Activated T-helper 1 cell treated with Interleukin-2 at 50 U/mL for 16 hours (primary cell): ENCODE measurements around the gene OR51E2.
"Not testable (repeated sequence)": the region's sequence is repeated elsewhere in the genome, so short reads cannot be mapped to it uniquely, and the experiment has no call there.

Experiments used
- DNase-seq: peaks from one replicate; pipeline ENCODE4 v3.0.0-alpha.2; 2020; ENCODE audit warnings: low read depth

OR51E2 gene, protein sequence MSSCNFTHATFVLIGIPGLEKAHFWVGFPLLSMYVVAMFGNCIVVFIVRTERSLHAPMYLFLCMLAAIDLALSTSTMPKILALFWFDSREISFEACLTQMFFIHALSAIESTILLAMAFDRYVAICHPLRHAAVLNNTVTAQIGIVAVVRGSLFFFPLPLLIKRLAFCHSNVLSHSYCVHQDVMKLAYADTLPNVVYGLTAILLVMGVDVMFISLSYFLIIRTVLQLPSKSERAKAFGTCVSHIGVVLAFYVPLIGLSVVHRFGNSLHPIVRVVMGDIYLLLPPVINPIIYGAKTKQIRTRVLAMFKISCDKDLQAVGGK

DNA sequence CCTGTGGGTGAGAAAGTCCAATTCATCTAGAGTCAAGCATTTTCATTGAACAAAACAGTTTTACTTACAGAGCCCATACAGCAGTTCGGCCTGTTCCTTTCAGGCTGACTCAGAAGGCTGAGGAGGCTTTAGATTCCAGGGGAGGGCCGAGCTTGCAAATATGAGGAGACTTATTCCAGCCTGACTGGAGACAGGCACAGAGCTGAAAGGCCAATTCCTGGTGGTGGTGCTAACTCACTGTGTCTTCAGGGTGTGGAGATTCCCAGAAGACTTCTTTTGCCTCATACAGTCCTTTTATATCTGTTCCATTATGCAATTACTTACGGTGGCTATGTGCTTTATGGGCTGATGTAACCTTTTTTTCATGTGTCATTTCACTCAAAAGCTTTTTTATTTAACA, at the start of gene OR51E2:
OR51E2 (minus strand) TSS at position 269 of the 400 bp plus-strand sequence. CDS start 15,142 bp downstream, outside the sequence.
- DNase-seq = no peak

DNA sequence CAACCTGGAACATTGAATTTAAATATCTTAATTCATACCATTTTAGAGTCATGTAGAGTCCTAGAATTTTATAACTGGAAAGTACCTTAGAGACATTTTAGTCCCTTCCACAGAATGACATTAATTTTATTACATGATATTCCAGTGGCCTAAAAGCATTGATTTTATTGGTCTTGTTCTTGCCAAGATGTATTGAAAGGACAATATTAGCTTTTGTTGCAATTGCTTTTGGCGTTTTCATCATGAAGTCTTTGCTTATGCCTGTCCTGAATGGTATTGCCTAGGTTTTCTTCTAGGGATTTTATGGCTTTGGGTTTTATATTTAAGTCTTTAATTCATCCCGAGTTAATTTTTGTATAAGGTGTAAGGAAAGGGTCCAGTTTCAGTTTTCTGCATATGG, 43.1 kb upstream of the OR51E2 start:
- no peak for DNase-seq

DNA sequence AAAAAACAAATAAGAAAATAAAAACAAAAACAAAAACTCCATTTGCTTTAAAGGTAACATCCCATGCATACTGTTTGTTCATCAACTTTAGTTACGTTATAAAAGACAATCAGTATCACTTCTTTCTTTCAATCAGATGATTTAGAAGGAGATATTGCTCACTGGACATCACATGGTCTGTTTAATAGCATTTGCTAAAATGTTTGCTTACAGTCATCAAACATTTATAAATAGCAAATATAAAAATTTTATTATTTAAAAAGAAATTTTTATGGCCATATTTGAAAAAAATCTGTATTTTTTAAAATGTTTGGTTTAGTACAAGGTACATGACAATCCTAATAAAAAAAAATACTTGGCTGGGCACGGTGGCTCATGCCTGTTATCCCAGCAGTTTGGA, 29.5 kb upstream of the OR51E2 start:
- no peak for DNase-seq

DNA sequence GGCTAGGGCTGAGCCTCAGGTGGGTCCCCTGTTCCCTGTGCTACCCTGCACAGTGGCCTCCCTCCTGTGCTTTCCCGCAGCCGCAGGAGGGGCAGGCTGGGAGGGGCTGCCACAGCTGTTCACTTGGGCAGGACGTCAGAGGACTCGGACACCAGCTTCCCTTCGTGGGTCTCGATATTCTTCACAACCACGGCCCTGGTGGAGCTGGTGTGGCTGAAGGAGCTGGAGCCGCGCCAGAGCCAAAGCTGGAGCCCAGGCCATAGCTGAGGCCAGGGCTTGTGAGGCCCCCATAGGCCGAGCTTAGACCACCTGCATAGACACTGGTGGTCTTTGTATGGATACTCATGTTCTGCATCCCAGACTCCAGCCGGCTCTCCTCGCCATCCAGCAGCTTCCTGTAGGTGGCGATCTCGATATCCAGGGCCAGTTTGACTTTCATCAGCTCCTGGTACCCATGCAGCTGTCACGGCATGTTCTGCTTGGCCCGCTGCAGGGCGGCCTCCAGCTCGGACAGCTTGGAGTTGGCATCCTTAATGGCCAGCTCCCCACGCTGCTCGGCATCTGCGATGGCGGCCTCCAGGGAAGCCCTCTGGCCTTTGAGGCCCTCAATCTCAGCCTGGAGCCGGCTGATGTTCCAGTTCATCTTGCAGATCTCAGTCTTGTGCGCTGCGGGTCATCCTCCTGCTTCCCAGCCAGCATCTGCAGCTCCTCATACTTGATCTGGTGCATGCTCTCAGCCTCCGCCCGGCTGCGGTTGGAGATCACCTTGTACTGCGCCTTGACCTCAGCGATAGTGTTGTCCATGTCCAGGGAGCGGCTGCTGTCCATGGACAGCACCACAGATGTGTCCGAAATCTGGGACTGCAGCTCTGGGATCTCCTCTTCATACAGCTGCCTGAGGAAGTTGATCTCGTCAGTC, 25.2 kb upstream of the OR51E2 start:
- not testable (repeated sequence) for DNase-seq

DNA sequence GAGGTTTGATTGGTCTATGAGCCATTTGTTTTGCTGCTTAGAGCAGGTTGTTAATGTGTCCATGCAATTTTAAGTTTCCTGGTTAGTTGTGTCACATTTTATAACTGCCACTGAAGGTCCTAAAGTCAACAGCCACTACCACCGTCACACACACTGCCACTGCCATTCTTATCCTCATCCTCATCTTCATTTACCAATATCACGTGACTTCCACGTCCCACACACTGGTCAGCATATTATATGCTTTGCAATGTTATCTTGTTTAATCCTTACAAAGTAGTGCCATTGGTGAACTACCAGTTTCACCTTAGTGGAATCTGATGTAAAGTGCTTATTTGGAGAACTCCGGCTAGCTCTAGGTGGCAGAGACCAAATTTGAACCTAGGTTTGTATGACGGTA, 16.6 kb upstream of the OR51E2 start:
- DNase-seq = no peak

DNA sequence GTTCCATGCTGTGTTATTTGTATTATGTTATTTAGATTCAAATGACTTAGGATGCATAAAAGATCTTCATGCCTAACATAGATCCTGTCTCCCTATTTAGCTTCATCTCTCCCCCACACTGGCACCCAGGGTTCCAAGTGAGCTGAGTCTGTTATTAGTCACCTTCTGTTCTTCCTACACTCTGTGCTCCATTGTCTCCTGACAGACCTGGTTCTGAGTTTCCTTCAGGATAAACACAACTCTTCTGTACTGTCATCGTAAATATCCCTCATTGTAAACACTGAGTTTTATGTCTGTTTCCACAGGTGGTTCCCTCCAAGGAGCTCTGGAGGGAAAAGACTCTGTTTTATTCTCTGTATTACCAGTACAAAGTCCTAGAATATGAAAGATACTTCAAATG, 15.6 kb upstream of the OR51E2 start:
- DNase-seq = no peak

DNA sequence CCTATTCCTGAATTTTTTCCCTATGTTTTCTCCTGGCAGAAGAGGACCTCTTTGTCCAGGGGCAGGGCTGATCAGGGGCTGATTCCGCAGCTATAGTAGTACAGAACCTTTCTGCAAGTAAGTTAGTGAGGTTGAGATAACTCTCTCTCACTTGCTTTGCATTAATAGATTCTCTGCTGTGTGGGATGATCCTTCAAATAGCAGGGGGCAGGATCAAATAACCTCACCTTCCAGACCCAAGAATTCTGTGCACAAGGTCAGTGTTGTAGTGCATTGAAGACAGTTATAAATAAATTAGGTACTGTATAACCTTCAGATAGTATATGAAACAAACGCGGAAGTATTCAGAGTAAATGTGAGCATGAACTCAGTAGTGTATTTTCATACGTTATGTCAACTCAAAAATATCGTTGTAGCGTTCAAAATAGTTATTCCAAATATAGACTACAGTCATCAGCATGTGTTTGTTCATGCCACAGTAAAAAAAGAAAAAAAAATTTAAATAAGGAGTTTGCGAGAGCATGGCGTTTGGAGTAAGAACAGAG, 7.2 kb upstream of the OR51E2 start:
- no peak for DNase-seq

DNA sequence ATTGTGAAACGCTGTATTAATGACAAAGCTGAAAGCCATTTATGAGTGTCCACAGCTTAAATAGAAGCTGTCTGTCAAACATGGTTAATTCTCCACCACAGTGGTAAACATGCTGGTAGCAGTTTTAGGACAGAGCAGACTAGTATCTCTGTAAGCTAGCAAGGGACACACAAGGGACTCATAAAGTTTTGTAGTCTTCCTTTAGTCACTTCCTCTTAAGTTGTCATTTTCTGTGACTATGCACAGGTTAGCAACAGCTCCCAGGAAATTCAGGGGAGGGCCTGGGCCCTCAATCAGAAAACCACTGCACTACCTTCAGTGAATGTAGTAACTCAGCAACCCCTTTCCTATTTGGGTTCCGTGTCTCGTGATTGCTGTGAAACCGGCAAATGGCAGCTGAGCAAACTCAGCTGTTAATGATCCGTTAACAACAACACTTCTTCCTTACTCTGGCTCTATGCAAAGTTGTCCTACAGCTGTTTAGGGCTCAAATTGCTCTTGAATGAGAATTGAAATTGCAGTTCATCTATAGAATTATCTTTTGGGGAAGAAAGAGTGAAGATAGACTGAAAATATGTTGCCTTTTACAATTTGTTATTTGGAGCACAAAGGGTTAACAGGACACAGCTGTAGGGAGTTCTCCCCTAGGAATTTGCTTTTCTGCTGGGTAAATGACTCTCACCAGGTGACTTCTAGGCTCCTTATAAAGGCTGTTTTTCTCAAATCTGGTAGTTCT, 6.6 kb upstream of the OR51E2 start, which contains the start of gene MMP26:
MMP26 (plus strand) TSS at position 731 of the 736 bp plus-strand sequence.
- DNase-seq = no peak

DNA sequence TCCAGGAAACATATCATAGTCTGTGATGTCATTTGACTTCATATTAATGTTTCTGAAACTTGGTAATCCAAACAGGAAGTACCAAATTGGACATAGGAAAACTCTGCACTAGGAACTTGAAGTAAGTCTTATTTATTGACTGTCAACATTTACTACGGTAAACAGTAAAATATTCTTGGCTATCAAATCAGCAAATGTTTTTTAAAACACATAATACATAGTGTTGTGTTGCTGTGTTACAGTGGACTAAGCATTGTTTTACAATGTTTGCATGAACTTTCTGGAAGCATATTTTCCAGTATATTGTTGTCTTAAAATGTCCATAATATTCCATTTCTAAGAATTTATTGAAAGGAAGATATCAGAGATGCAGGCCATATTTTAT, 2.8 kb upstream of the OR51E2 start:
- no peak for DNase-seq

DNA sequence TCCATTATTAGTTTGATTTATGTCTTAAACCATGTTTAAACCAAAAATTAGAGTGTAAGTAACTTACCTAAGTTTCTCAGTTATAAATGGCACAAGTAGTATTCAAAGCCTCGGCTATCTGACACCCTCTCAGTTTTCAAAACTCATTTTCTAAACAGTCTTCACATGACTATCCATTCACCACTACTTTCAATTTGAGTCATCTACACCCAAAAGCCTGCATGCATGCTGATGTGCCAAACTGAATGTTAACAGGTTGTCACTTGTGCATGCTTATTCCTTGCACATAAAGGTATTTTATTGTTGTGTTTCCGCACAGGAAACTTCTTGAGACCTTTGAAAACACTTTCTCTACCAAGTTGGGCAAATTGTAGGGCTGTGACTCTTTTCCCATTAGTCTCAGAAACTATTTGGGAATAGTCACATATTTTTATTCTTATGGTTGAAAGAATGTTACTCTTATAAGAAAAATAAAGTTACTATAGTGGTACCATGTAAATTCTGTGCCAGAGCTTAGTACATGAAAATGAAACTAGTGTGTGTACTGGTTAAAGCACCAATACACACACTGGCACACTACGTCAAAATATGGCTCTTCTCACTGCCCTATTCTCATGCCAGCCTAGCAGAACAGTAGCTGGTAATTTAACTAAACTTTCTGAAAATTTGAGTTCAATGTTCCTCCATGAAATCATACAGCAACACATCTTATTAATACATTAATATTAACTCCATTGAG, 2.2 kb upstream of the OR51E2 start:
- DNase-seq = no peak

DNA sequence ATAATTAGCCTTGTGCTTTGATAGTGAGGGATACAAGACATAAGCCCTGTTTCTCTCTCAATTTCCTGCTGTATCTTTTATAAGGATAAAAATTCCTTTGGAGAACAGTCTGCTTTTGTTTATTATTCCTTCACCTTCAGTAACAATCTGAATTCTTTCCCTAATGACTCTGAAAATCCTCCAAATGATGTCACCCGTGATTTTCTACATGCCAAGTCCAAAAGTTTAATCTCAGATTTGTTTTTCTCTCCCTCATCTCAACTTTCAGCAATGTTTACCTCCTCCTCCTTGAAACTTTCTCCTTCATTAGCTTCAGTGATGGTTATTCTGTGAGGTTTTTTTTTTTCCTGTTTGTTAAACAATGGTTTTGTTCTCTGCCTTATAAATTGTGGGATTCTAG, 2.2 kb downstream of the OR51E2 start:
- no peak for DNase-seq

DNA sequence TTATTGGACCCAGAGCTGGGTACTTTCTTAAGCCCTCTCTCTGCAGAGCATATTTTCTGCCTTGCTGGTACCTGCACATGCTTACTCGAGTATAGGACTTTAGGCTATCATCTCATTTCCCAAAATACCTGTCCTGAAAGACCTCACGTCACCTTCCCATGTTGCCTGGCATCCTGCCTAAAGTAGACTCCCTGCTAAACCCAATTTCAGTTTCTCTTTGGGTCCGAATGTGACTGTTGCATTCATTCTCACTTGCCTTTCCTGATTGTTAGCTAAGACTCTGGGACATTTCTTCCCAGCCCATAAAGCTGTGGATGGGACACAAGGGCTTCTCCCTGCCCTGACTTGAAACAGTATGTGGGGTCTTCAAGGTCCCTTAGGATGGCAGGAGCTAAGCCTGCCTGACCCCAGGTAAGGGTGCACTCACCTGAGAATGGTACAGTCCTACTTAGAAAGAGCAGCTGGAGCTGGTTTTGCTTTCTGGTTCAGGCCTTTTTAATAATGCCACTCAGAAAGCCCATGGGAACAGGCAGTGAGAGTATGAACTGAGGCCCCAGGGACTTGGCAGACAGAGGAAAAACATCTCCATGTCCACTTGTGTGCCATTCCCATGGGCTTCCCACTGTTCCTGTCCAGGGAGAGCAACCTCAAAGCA, 12.9 kb downstream of the OR51E2 start:
- no peak for DNase-seq

DNA sequence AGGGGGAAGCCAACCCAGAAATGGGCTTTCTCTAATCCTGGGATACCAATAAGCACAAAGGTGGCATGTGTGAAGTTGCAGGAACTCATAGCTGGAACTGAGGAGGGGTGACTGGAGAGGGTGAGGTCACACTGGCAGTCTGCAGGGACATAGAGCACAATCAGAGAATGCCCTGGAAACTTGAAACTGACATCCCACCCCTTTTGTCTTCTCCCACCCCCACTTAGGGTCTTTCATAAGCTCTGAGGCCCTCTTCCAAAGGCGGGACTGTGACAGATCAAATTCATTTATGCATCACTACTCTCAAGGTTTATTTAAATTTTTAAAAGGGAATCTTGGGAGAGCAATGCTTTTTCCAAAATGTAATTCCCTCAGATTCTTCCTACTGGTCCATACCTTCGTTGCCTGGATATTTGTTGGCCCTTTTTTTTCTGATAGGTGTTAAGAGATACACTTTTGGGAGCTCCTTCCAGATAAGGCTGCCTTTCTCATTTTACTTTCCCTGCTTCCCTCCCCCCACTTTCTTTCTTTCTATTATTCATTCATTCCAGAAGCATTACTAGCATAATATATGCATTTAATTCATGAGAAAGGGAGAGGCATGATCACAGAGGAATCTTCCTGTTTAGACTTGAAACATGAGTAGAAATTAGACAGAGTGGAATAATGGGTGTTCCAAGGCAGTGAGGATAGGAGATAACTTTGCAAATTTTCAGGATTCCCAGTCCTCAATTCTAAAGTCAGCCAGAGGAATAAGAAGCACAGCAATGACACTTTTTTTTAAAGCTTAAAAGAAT, 14.8 kb downstream of the OR51E2 start:
- DNase-seq = no peak

DNA sequence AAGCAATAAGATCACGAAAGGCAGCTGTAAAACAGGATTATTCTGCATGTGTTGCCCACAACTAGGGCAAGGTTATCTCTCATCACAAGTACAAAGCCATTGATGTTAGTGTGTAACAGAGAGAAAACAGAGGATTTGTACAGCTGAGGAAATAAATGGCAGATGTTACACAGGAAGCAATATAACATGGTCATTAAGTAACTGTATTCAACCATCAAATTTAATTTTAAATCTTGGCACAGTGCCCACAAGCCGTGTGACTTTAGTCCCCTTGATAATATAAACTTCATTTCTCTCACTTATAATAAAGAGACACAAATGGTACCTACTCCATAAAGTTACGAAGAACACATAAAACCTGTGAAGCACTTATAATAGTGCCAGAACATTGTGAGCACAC, 17.3 kb downstream of the OR51E2 start:
- DNase-seq = no peak

DNA sequence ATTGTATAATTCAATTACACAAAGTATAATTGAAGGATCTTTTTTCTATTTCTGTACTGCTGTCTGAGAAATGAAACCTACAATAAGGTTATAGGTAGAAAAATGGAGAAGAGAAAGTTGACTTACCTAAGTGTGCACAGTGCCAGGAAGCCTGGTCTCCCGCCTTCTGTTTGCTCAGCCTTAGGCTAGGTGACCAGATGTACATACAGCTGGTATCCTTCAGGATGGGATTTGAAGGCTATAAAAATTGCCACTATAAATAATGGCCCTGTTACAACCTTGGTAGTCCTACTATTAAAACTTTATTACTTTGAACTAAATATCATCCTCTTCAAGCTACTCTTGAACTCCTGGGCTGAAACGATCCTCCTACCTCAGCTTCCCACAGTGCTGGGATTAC, 19.7 kb downstream of the OR51E2 start:
- no peak for DNase-seq

DNA sequence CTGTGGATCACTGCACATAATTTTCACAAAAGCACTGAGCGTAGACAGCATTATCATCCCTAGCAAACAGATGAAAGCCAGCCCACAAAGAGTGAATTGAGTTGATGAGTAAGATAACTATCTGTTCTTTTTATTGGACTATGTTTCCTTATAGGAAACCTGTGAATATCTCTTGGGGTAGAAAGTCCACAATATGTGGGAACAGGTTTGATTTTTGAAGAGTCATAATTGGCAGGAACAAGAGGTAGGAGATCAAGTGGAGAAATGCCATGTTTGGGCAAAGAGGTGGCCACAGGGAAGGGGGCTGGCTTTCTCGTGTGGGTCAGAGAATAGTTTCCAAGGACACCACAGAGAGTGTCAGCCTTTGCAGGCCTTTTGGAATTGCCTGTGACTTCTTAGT, 23.9 kb downstream of the OR51E2 start:
- no peak for DNase-seq

DNA sequence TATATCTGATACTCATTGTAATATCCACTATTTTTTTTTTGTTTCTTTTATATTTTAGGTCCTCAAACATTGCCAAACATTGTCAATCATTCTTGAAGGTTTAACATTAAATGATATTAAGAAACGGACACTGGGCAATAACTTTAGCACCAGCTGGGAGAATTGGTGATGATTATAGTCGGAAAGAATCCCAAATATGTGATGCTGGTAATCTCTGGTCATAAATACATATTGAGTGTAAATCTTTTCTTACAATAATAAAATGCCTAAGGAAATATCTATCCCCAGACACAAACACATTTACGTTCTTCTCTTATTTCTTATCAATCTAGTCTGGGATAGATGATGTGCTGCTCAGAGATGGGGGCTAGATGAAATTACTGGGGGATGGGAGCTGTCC, 25.2 kb downstream of the OR51E2 start:
- DNase-seq = no peak

DNA sequence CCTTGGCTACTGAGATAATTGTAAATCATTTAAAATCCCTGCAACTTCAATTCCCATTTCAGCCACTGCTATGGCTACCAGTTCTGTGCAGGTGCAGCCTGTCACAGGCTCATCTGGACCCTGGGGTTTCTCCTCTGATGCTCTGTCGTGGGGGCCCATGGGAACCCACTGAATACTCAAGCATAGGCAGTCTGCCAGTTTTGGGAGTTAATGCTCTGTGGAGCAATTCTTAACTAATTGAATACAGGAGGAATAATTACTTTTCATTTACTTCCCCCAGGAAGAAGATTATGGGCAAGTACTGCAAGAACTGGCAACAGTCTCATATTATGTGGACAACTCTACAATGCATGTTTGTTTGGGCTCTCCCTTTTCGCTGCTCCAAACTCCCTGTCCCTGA, 25.9 kb downstream of the OR51E2 start:
- no peak for DNase-seq

DNA sequence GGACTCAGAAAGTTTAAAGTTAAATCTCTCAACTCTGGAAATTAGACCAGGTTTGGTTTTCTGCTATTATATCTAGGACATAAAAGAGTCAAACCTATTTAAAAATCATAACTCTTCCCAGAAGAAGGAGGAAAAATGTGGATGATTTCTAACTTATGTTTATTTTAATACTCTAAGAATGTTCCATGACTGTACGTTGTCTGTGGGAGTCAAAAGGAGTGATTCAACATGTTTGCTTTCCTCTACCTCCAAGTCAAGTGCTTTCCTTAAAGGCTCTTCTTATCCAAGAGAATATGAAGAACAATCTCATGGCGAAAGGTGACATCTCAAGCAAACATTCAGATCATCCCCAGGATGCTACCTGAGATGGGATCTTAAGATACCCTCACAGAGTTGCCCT, 32.2 kb downstream of the OR51E2 start:
- DNase-seq = no peak

DNA sequence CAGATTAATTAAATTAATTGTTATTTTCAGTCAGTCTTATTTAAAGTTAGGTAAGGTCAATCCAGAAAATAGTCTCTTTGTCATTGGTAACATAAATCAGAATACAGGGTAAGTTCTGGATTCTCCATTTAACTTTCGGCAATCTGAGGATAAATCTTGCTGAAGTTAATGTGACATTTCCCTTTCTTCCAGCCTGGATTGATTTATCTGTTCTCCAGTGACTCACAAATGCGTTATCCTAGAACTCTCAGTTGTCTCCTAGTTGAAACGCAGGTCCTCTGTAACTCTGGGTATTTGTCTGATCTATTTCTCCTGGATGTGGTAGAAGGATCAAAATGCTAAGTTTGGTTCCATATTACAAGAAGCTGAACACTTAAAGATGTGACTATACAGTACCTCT, 32.9 kb downstream of the OR51E2 start:
- no peak for DNase-seq
